GM12878 (cell line): Measurements from ENCODE around the gene FRMPD2. TPM values are rescaled to one million over a fixed set of nuclear protein-coding genes. Genes with fewer than 3 reads are reported as not detected.

Experiments used
- ATAC-seq: fragments of 200-7000 bp; cut with Tn5 transposase; 3 replicates; pipeline ENCODE4 v1.9.1; 2020; ENCODE audit warnings: mild to moderate bottlenecking, moderate library complexity
- BruUV-seq: library from RNA; stranded (reverse); fragments of 400-500 nt; replicated peaks from 2 replicates; lab custom pipeline; 2021; lab: Mats Ljungman, UMichigan
- CTCF ChIA-PET: fragments of 300-600 bp; sonication (Branson Sonifier 250); formaldehyde crosslinking; extraction: SDS; loops from one replicate; lab custom pipeline; 2021; ENCODE audit warnings: inconsistent platforms; lab: Yijun Ruan, JAX
- POLR2A ChIA-PET: fragments of 350-600 bp; formaldehyde crosslinking; extraction: SDS; loops from one replicate; lab custom pipeline; 2021; ENCODE audit warnings: inconsistent platforms; lab: Charles Lee
- RAD21 ChIA-PET: fragments of 300-600 bp; sonication (Branson Sonifier 250); formaldehyde crosslinking; loops from one replicate; lab custom pipeline; 2023; ENCODE audit warnings: antibody characterized with exemption; ENCODE audit not compliant: unreplicated experiment; lab: Charles Lee
- SMC1A ChIA-PET: fragments of 300-600 bp; sonication (Branson Sonifier 250); formaldehyde crosslinking; loops from one replicate; lab custom pipeline; 2023; ENCODE audit not compliant: unreplicated experiment, uncharacterized antibody; lab: Charles Lee
- DNase-seq: peaks from one replicate; pipeline ENCODE4 v3.0.0-alpha.2; 2011; ENCODE audit warnings: low read depth, low spot score
- FAIRE-seq: peaks from 3 replicates; lab custom pipeline; 2011; peaks lifted over from hg19 to GRCh38; lab: Jason Lieb, UNC
- H2AFZ ChIP-seq: 2 replicates; pipeline ENCODE4 v1.6.0; 2011; ENCODE audit warnings: low read depth, low read length, control low read depth; ENCODE audit not compliant: control insufficient read depth
- H3K27ac ChIP-seq: 2 replicates; pipeline ENCODE4 v1.5.1; 2011; ENCODE audit warnings: control low read depth; ENCODE audit not compliant: control insufficient read depth, insufficient read depth
- H3K27me3 ChIP-seq, 2 experiments: replicated peaks in 1 of 2; 2 replicates each; pipeline versions ENCODE4 v1.6.0 to v1.6.1; 2011; ENCODE audit warnings: low read length in 1 of 2; ENCODE audit not compliant: control insufficient read depth in 2 of 2, insufficient read depth in 2 of 2
- H3K36me3 ChIP-seq, 2 experiments: 2 replicates each; pipeline ENCODE4 v1.5.1; 2011; ENCODE audit warnings: low read length in 1 of 2; ENCODE audit not compliant: control insufficient read depth in 2 of 2, insufficient read depth in 2 of 2
- H3K4me1 ChIP-seq: 2 replicates; pipeline ENCODE4 v1.6.1; 2011; ENCODE audit warnings: mild to moderate bottlenecking, low read length, moderate library complexity, mixed read lengths; ENCODE audit not compliant: control insufficient read depth, insufficient read depth
- H3K4me2 ChIP-seq: 2 replicates; pipeline ENCODE4 v1.6.0; 2011; ENCODE audit warnings: control low read depth; ENCODE audit not compliant: control insufficient read depth, insufficient read depth
- H3K4me3 ChIP-seq: fragments of 200-600 bp; sonication (generic); 2 replicates; pipeline ENCODE4 v1.5.1; 2016
- H3K79me2 ChIP-seq: 2 replicates; pipeline ENCODE4 v1.6.0; 2011; ENCODE audit warnings: low read length; ENCODE audit not compliant: control insufficient read depth, insufficient read depth
- H3K9ac ChIP-seq: 2 replicates; pipeline ENCODE4 v1.8.0; 2011; ENCODE audit warnings: low read length, control low read depth, mixed read lengths; ENCODE audit not compliant: control insufficient read depth, insufficient read depth
- H3K9me3 ChIP-seq: replicated peaks from 3 replicates; pipeline ENCODE4 v1.5.1; 2011; ENCODE audit warnings: mild to moderate bottlenecking, low read length; ENCODE audit not compliant: control insufficient read depth, insufficient read depth
- H4K20me1 ChIP-seq: 2 replicates; pipeline ENCODE4 v1.6.0; 2011; ENCODE audit not compliant: control insufficient read depth, insufficient read depth
- ATF2 ChIP-seq: IDR thresholded peaks from 2 replicates; pipeline ENCODE4 v1.6.1; 2012; ENCODE audit warnings: low read length, inconsistent platforms
- BHLHE40 ChIP-seq, 2 experiments: fragments of 450-650 bp in 1 of 2; IDR thresholded peaks; 2 replicates each; pipeline ENCODE4 v1.6.1; 2011 to 2017; ENCODE audit warnings: low read depth in 2 of 2, borderline replicate concordance in 1 of 2, improper control_type of control experiment in 1 of 2, low read length in 1 of 2, mild to moderate bottlenecking in 1 of 2
- BMI1 ChIP-seq: fragments of 450-650 bp; IDR thresholded peaks from 2 replicates; pipeline ENCODE4 v1.6.1; 2016; ENCODE audit warnings: mild to moderate bottlenecking, moderate library complexity, borderline replicate concordance
- CBFB ChIP-seq: IDR thresholded peaks from 2 replicates; pipeline ENCODE4 v1.6.1; 2016; ENCODE audit warnings: antibody characterized with exemption, low read depth
- EZH2 ChIP-seq: IDR thresholded peaks from 2 replicates; pipeline ENCODE4 v1.6.1; 2012; ENCODE audit warnings: low read depth, mild to moderate bottlenecking, control low read depth, inconsistent platforms, low read length, borderline replicate concordance; ENCODE audit not compliant: control insufficient read depth
- FOXK2 ChIP-seq: fragments of 450-650 bp; IDR thresholded peaks from 2 replicates; pipeline ENCODE4 v1.6.1; 2017; ENCODE audit warnings: mild to moderate bottlenecking, moderate library complexity
- HSF1 ChIP-seq: fragments of 150-350 bp; IDR thresholded peaks from 2 replicates; pipeline ENCODE4 v1.6.1; 2014; ENCODE audit warnings: mild to moderate bottlenecking, low read depth, low read length
- KAT2A ChIP-seq: conservative IDR thresholded peaks from 2 replicates; pipeline ENCODE4 v1.6.1; 2011; ENCODE audit warnings: low read depth, low read length; ENCODE audit not compliant: control insufficient read depth
- KLF5 ChIP-seq: fragments of 450-650 bp; IDR thresholded peaks from 2 replicates; pipeline ENCODE4 v1.6.1; 2014; ENCODE audit warnings: mild to moderate bottlenecking; ENCODE audit not compliant: partially characterized antibody
- LARP7 ChIP-seq: fragments of 450-650 bp; IDR thresholded peaks from 2 replicates; pipeline ENCODE4 v1.6.1; 2017; ENCODE audit warnings: mild to moderate bottlenecking
- MAX ChIP-seq: IDR thresholded peaks from 2 replicates; pipeline ENCODE4 v1.6.1; 2012; ENCODE audit warnings: low read depth, low read length, improper control_type of control experiment
- NBN ChIP-seq: fragments of 450-650 bp; IDR thresholded peaks from 2 replicates; pipeline ENCODE4 v1.6.1; 2016
- NR2C2 ChIP-seq: IDR thresholded peaks from 2 replicates; pipeline ENCODE4 v1.6.1; 2011; ENCODE audit warnings: borderline replicate concordance, low read depth; ENCODE audit not compliant: control insufficient read depth, insufficient read length
- RBBP5 ChIP-seq: fragments of 200-600 bp; sonication (generic); conservative IDR thresholded peaks from 2 replicates; pipeline ENCODE4 v1.6.1; 2016
- SUPT20H ChIP-seq: IDR thresholded peaks from 2 replicates; pipeline ENCODE4 v1.6.1; 2011; ENCODE audit warnings: low read depth, mild to moderate bottlenecking, low read length, moderate library complexity, borderline replicate concordance; ENCODE audit not compliant: control insufficient read depth
- TCF12 ChIP-seq: IDR thresholded peaks from 2 replicates; pipeline ENCODE4 v1.6.1; 2011; ENCODE audit warnings: low read depth, mild to moderate bottlenecking, low read length
- WRNIP1 ChIP-seq: IDR thresholded peaks from 2 replicates; pipeline ENCODE4 v1.6.1; 2011; ENCODE audit warnings: low read depth, low read length, improper control_type of control experiment, borderline replicate concordance
- ZNF24 ChIP-seq: fragments of 450-650 bp; IDR thresholded peaks from 2 replicates; pipeline ENCODE4 v1.6.1; 2017; ENCODE audit warnings: antibody characterized with exemption, mild to moderate bottlenecking
- WGBS: methylation state at CpG from one replicate; pipeline ENCODE4 v1.1.6; 2016; ENCODE audit warnings: low lambda C conversion rate; ENCODE audit not compliant: insufficient replicate concordance, insufficient coverage; ENCODE audit errors: missing lambda C conversion rate; 5-methylcytosine and 5-hydroxymethylcytosine counted together
- in situ Hi-C: fragments of 300-500 bp; cut with MboI; formaldehyde crosslinking; loops from 9 replicates; pipeline ENCODE4 v1.14.3; 2018; ENCODE audit warnings: mixed read lengths
- intact Hi-C: fragments of 100-400 bp; cut with micrococcal nuclease; formaldehyde crosslinking; loops from one replicate; pipeline ENCODE4 v1.14.2; 2022; ENCODE audit not compliant: unreplicated experiment
- polyA plus RNA-seq, 11 experiments: library from polyadenylated mRNA; depleted of rRNA in 4 of 11; unstranded in 6 of 11; stranded (reverse) in 5 of 11; fragments of >200 nt; fragmentation: Nextera tagmentation in 4 of 11; fragmentation: Illumina TruSeq in 1 of 11; extraction: Ambion mirVana in 4 of 11; extraction: Trizol in 1 of 11; gene quantifications; 1 replicate in 1 of 11; 2 replicates in 10 of 11; pipeline versions ENCODE4 v1.2.1 to v1.2.3, GENCODE V29; 2011 to 2016; ENCODE audit warnings: inconsistent platforms in 2 of 11, missing spikeins in 2 of 11, low read depth in 1 of 11
- total RNA-seq, 4 experiments: library from RNA; depleted of rRNA in 3 of 4; stranded (reverse); fragments of >200 nt in 3 of 4; fragmentation: Illumina TruSeq in 1 of 4; extraction: Trizol in 1 of 4; gene quantifications; 2 replicates each; pipeline versions ENCODE4 v1.2.1 to v1.2.3, GENCODE V29; 2013 to 2021

FRMPD2 gene
- total and polyA plus RNA-seq, 10 of the 15 experiments (the other 5 are each of a cell fraction or from before 2014, with no cell fraction given), result 0.38 to 5.7 (median 1.4) TPM

- no TSS peak for BruUV-seq
- DNase-seq (no peak), ATAC-seq (no peak), FAIRE-seq (no peak)
- Histone ChIP-seq H3K9me3 (no peaks in the 10 kb centered on the region; the same call in 2 of the 3 replicates), H3K27ac (no peak overlapping the region), H3K4me2 (no peak overlapping the region), H3K4me3 (no peak overlapping the region), H3K4me1 (peaks cover 4% of the 10 kb centered on the region; the same call in 1 of the 2 replicates), H3K79me2 (no peaks in the 10 kb centered on the region), H3K9ac (no peak overlapping the region), H2AFZ (no peak overlapping the region), H3K36me3 (no peaks in the 10 kb centered on the region), H4K20me1 (no peaks in the 10 kb centered on the region), H3K27me3 (no peaks in the 10 kb centered on the region)
- ChIA-PET POLR2A (interaction anchor here (0.5 kb wide), 1 partner anchor 23 kb away, joined by 3 read pairs; no protein-coding TSS in a partner anchor), CTCF (interaction anchor here (1.3 kb wide), 1 partner anchor 16 kb away, joined by 3 read pairs; no protein-coding TSS in a partner anchor), RAD21 (no interaction called here), SMC1A (interaction anchor here (0.8 to 1.6 kb wide), 4 partner anchors 14 to 28 kb away, joined by 3 read pairs; no protein-coding TSS in a partner anchor)
- in situ Hi-C loops (no loop called here), intact Hi-C loops (no loop called here)
- 63% methylated on average over 9 of the region's 9 CpGs for WGBS
- TF ChIP-seq RBBP5 (no peak), ZNF24 (no peak), KLF5 (no peak), EZH2 (no peak), WRNIP1 (no peak), NR2C2 (no peak), BMI1 (no peak), HSF1 (no peak), KAT2A (no peak), FOXK2 (no peak), MAX (no peak), LARP7 (no peak), TCF12 (no peak), CBFB (no peak), ATF2 (no peak), SUPT20H (no peak), BHLHE40 (IDR thresholded peaks at IDR 0.05; ENCODE audit: borderline replicate concordance in 1 of 2, low read depth in 2 of 2, low read length in 1 of 2) (no peak), NBN (no peak)
Observed at GRCh38 chr10:48253970-48254657, 20.4 kb downstream of the FRMPD2 start.
